ENCODE results near the gene SYTL4.

SYTL4 gene

GRCh38 chrX:100673397-100673953, 58.4 kb downstream of the SYTL4 start:
- DNase-seq (no peak), ATAC-seq (no peak)
- H3K4me3 Mint-ChIP-seq: no peak overlapping the region
- H3K27ac Mint-ChIP-seq: no peak overlapping the region
- no peaks in the 10 kb centered on the region for H3K9me3 Mint-ChIP-seq
- H3K27me3 Mint-ChIP-seq: peaks cover 8% of the 10 kb centered on the region
- H3K4me1 Mint-ChIP-seq: no peaks in the 10 kb centered on the region

- Mint-ChIP-seq H3K4me3 (no peak overlapping the region), H3K27ac (no peak overlapping the region), H3K27me3 (peaks cover 8% of the 10 kb centered on the region), H3K9me3 (no peaks in the 10 kb centered on the region), H3K4me1 (no peaks in the 10 kb centered on the region)
- no peak for DNase-seq
- ATAC-seq: no peak
Measured at GRCh38 chrX:100672966-100673365, 59.0 kb downstream of the SYTL4 start.

- Mint-ChIP-seq H3K9me3 (no peaks in the 10 kb centered on the region), H3K27ac (no peak overlapping the region), H3K4me3 (no peak overlapping the region), H3K27me3 (peaks cover 17% of the 10 kb centered on the region), H3K4me1 (no peaks in the 10 kb centered on the region)
- DNase-seq (no peak), ATAC-seq (no peak)
Measured at GRCh38 chrX:100663642-100664041, 68.3 kb downstream of the SYTL4 start.

GRCh38 chrX:100662796-100663195, 69.1 kb downstream of the SYTL4 start:
- DNase-seq: no peak
- peaks cover 17% of the 10 kb centered on the region for H3K27me3 Mint-ChIP-seq
- H3K27ac Mint-ChIP-seq: no peak overlapping the region
- no peaks in the 10 kb centered on the region for H3K9me3 Mint-ChIP-seq
- no peak for ATAC-seq
- H3K4me1 Mint-ChIP-seq: no peaks in the 10 kb centered on the region
- no peak overlapping the region for H3K4me3 Mint-ChIP-seq

- Mint-ChIP-seq H3K27ac (no peak overlapping the region), H3K9me3 (no peaks in the 10 kb centered on the region), H3K27me3 (peaks cover 17% of the 10 kb centered on the region), H3K4me3 (no peak overlapping the region), H3K4me1 (no peaks in the 10 kb centered on the region)
- DNase-seq: no peak
- ATAC-seq: no peak
Measured at GRCh38 chrX:100662170-100662569, 69.8 kb downstream of the SYTL4 start.

GRCh38 chrX:100659431-100660137, 72.3 kb downstream of the SYTL4 start:
- Mint-ChIP-seq H3K27me3 (peaks cover 22% of the 10 kb centered on the region), H3K27ac (no peak overlapping the region), H3K4me3 (no peak overlapping the region), H3K9me3 (no peaks in the 10 kb centered on the region), H3K4me1 (no peaks in the 10 kb centered on the region)
- ATAC-seq (no peak), DNase-seq (no peak)

GRCh38 chrX:100658941-100659381, 73.0 kb downstream of the SYTL4 start:
- no peaks in the 10 kb centered on the region for H3K4me1 Mint-ChIP-seq
- H3K9me3 Mint-ChIP-seq: no peaks in the 10 kb centered on the region
- ATAC-seq (no peak), DNase-seq (no peak)
- H3K27ac Mint-ChIP-seq: no peak overlapping the region
- peaks cover 22% of the 10 kb centered on the region for H3K27me3 Mint-ChIP-seq
- no peak overlapping the region for H3K4me3 Mint-ChIP-seq

- H3K4me3 Mint-ChIP-seq: no peak overlapping the region
- peaks cover 17% of the 10 kb centered on the region for H3K27me3 Mint-ChIP-seq
- no peaks in the 10 kb centered on the region for H3K9me3 Mint-ChIP-seq
- H3K4me1 Mint-ChIP-seq: no peaks in the 10 kb centered on the region
- no peak overlapping the region for H3K27ac Mint-ChIP-seq
- ATAC-seq (no peak), DNase-seq (no peak)
Measured at GRCh38 chrX:100654261-100654660, 77.7 kb downstream of the SYTL4 start.

- DNase-seq (no peak), ATAC-seq (no peak)
- peaks cover 13% of the 10 kb centered on the region for H3K27me3 Mint-ChIP-seq
- no peak overlapping the region for H3K27ac Mint-ChIP-seq
- no peaks in the 10 kb centered on the region for H3K4me1 Mint-ChIP-seq
- no peak overlapping the region for H3K4me3 Mint-ChIP-seq
- H3K9me3 Mint-ChIP-seq: no peaks in the 10 kb centered on the region
Measured at GRCh38 chrX:100652266-100652665, 79.7 kb downstream of the SYTL4 start.

- Mint-ChIP-seq H3K27ac (no peak overlapping the region), H3K27me3 (peaks cover 15% of the 10 kb centered on the region), H3K4me3 (no peak overlapping the region), H3K9me3 (no peaks in the 10 kb centered on the region), H3K4me1 (no peaks in the 10 kb centered on the region)
- DNase-seq (no peak), ATAC-seq (no peak)
Measured at GRCh38 chrX:100650841-100651240, 81.1 kb downstream of the SYTL4 start.

- ATAC-seq (no peak), DNase-seq (no peak)
- no peak overlapping the region for H3K4me3 Mint-ChIP-seq
- no peak overlapping the region for H3K27ac Mint-ChIP-seq
- peaks cover 15% of the 10 kb centered on the region for H3K27me3 Mint-ChIP-seq
- no peaks in the 10 kb centered on the region for H3K4me1 Mint-ChIP-seq
- H3K9me3 Mint-ChIP-seq: no peaks in the 10 kb centered on the region
Measured at GRCh38 chrX:100649550-100650356, 82.2 kb downstream of the SYTL4 start.

GRCh38 chrX:100648458-100649417, 83.2 kb downstream of the SYTL4 start:
- H3K9me3 Mint-ChIP-seq: no peaks in the 10 kb centered on the region
- no peak for DNase-seq
- no peak for ATAC-seq
- no peak overlapping the region for H3K27ac Mint-ChIP-seq
- no peaks in the 10 kb centered on the region for H3K4me1 Mint-ChIP-seq
- peaks cover 20% of the 10 kb centered on the region for H3K27me3 Mint-ChIP-seq
- H3K4me3 Mint-ChIP-seq: no peak overlapping the region

- DNase-seq: no peak
- peaks cover 13% of the 10 kb centered on the region for H3K27me3 Mint-ChIP-seq
- no peak overlapping the region for H3K4me3 Mint-ChIP-seq
- no peaks in the 10 kb centered on the region for H3K9me3 Mint-ChIP-seq
- ATAC-seq: no peak
- no peaks in the 10 kb centered on the region for H3K4me1 Mint-ChIP-seq
- H3K27ac Mint-ChIP-seq: no peak overlapping the region
Measured at GRCh38 chrX:100647739-100648138, 84.2 kb downstream of the SYTL4 start.

GRCh38 chrX:100647095-100647494, 84.8 kb downstream of the SYTL4 start:
- no peaks in the 10 kb centered on the region for H3K4me1 Mint-ChIP-seq
- H3K4me3 Mint-ChIP-seq: no peak overlapping the region
- no peak for ATAC-seq
- H3K27me3 Mint-ChIP-seq: peaks cover 13% of the 10 kb centered on the region
- no peaks in the 10 kb centered on the region for H3K9me3 Mint-ChIP-seq
- H3K27ac Mint-ChIP-seq: no peak overlapping the region
- no peak for DNase-seq

- Mint-ChIP-seq H3K4me3 (no peak overlapping the region), H3K4me1 (no peaks in the 10 kb centered on the region), H3K27me3 (peaks cover 22% of the 10 kb centered on the region), H3K9me3 (no peaks in the 10 kb centered on the region), H3K27ac (no peak overlapping the region)
- ATAC-seq (no peak), DNase-seq (no peak)
Measured at GRCh38 chrX:100645106-100645505, 86.8 kb downstream of the SYTL4 start.
